Endothelial cell of umbilical vein (primary cell): ENCODE results near the gene KCNH6. TPM values are rescaled to one million over a fixed set of nuclear protein-coding genes. Genes with fewer than 3 reads are reported as not detected.

Experiments used
- BruUV-seq: library from RNA; stranded (reverse); fragments of 400-500 nt; replicated peaks from 2 replicates; lab custom pipeline; 2021; lab: Mats Ljungman, UMichigan
- CTCF ChIA-PET: fragments of 300-600, 350-600 bp; sonication (Branson Sonifier 250); formaldehyde crosslinking; loops from one replicate; lab custom pipeline; 2021; ENCODE audit warnings: antibody characterized with exemption, inconsistent platforms; lab: Charles Lee
- POLR2A ChIA-PET: fragments of 300-600, 350-600 bp; sonication (Branson Sonifier 250); formaldehyde crosslinking; loops from one replicate; lab custom pipeline; 2021; ENCODE audit warnings: antibody characterized with exemption, inconsistent platforms; lab: Charles Lee
- DNase-seq: peaks from one replicate; pipeline ENCODE4 v3.0.0-alpha.2; 2011; ENCODE audit warnings: low read depth, low spot score
- FAIRE-seq: peaks from 2 replicates; lab custom pipeline; 2011; peaks lifted over from hg19 to GRCh38; lab: Jason Lieb, UNC
- H2AFZ ChIP-seq: 2 replicates; pipeline ENCODE4 v1.6.0; 2012; ENCODE audit warnings: low read depth, low read length, control low read depth, inconsistent platforms
- H3K27ac ChIP-seq: 2 replicates; pipeline ENCODE4 v1.5.1; 2011; ENCODE audit warnings: low read depth, mild to moderate bottlenecking, control low read depth, low read length, moderate library complexity; ENCODE audit not compliant: insufficient read depth
- H3K27me3 ChIP-seq, 2 experiments: 2 replicates each; pipeline versions ENCODE4 v1.6.0 to v1.6.1; 2011; ENCODE audit warnings: low read length in 2 of 2, mixed read lengths in 1 of 2; ENCODE audit not compliant: control insufficient read depth in 2 of 2, insufficient read depth in 2 of 2
- H3K36me3 ChIP-seq, 2 experiments: 2 replicates in 1 of 2; 3 replicates in 1 of 2; pipeline ENCODE4 v1.5.1; 2011; ENCODE audit warnings: low read length in 2 of 2, mild to moderate bottlenecking in 1 of 2, moderate library complexity in 1 of 2; ENCODE audit not compliant: control insufficient read depth in 2 of 2, insufficient read depth in 2 of 2; ENCODE audit errors: extremely low read depth in 1 of 2
- H3K4me1 ChIP-seq: 3 replicates; pipeline ENCODE4 v1.5.1; 2011; ENCODE audit warnings: mild to moderate bottlenecking, low read length; ENCODE audit not compliant: control insufficient read depth, insufficient read depth; ENCODE audit errors: extremely low read depth
- H3K4me2 ChIP-seq: 2 replicates; pipeline ENCODE4 v1.6.1; 2011; ENCODE audit warnings: low read length, control low read depth, mixed read lengths; ENCODE audit not compliant: insufficient read depth
- H3K4me3 ChIP-seq, 3 experiments: fragments of 200-600 bp in 1 of 3; sonication (generic), shearing (Covaris generic) in 1 of 3; replicated peaks in 1 of 3; 2 replicates each; pipeline ENCODE4 v1.5.1; 2011 to 2016; ENCODE audit warnings: control low read depth in 3 of 3, low read length in 3 of 3, mild to moderate bottlenecking in 2 of 3, inconsistent platforms in 1 of 3, low read depth in 1 of 3, moderate library complexity in 1 of 3; ENCODE audit not compliant: insufficient read depth in 1 of 3
- H3K79me2 ChIP-seq: 2 replicates; pipeline ENCODE4 v1.6.0; 2012; ENCODE audit warnings: low read length, inconsistent platforms; ENCODE audit not compliant: control insufficient read depth, insufficient read depth
- H3K9ac ChIP-seq: replicated peaks from 2 replicates; pipeline ENCODE3; 2011; ENCODE audit warnings: low read length, control low read depth; ENCODE audit not compliant: insufficient read depth; ENCODE audit errors: extremely low read depth
- H3K9me1 ChIP-seq: replicated peaks from 3 replicates; pipeline ENCODE4 v1.6.0; 2011; ENCODE audit warnings: mild to moderate bottlenecking, low read length; ENCODE audit not compliant: control insufficient read depth, insufficient read depth; ENCODE audit errors: extremely low read depth
- H3K9me3 ChIP-seq: replicated peaks from 2 replicates; pipeline ENCODE4 v1.5.1; 2012; ENCODE audit warnings: low read length, inconsistent platforms; ENCODE audit not compliant: control insufficient read depth, insufficient read depth
- H4K20me1 ChIP-seq: replicated peaks from 2 replicates; pipeline ENCODE3; 2011; ENCODE audit warnings: mild to moderate bottlenecking, low read length; ENCODE audit not compliant: control insufficient read depth, insufficient read depth; ENCODE audit errors: extremely low read depth
- CTCF ChIP-seq, 2 donors: IDR thresholded peaks; 1 replicate in 1 of 2; 2 replicates in 1 of 2; pipeline ENCODE4 v1.5.1; 2011; ENCODE audit warnings: low read length in 2 of 2, mild to moderate bottlenecking in 2 of 2, moderate library complexity in 2 of 2, control low read depth in 1 of 2, inconsistent platforms in 1 of 2, low read depth in 1 of 2; ENCODE audit not compliant: insufficient read depth in 1 of 2; ENCODE audit errors: extremely low read depth in 1 of 2
- EZH2 ChIP-seq: IDR thresholded peaks from 2 replicates; pipeline ENCODE4 v1.6.1; 2012; ENCODE audit warnings: borderline replicate concordance, low read depth, mild to moderate bottlenecking, moderate library complexity, low read length, inconsistent platforms; ENCODE audit not compliant: severe bottlenecking
- FOS ChIP-seq: IDR thresholded peaks from 2 replicates; pipeline ENCODE4 v1.6.1; 2011; ENCODE audit warnings: mild to moderate bottlenecking, low read length, moderate library complexity, borderline replicate concordance; ENCODE audit not compliant: insufficient read depth
- GATA2 ChIP-seq: IDR thresholded peaks from 2 replicates; pipeline ENCODE4 v1.7.0; 2011; ENCODE audit warnings: low read depth, mild to moderate bottlenecking, moderate library complexity, mixed read lengths, low read length; ENCODE audit not compliant: insufficient read length, insufficient read depth
- JUN ChIP-seq: IDR thresholded peaks from 2 replicates; pipeline ENCODE4 v1.6.1; 2011; ENCODE audit warnings: borderline replicate concordance, low read depth; ENCODE audit not compliant: insufficient read length, insufficient read depth
- MAX ChIP-seq: IDR thresholded peaks from 2 replicates; pipeline ENCODE4 v1.6.1; 2011; ENCODE audit not compliant: insufficient read depth, insufficient read length
- MYC ChIP-seq: IDR thresholded peaks from one replicate; pipeline ENCODE4 v1.6.1; 2011; ENCODE audit warnings: mild to moderate bottlenecking, low read depth, low read length
- POLR2A ChIP-seq: IDR thresholded peaks from 2 replicates; pipeline ENCODE4 v1.6.1; 2012; ENCODE audit warnings: low read depth, mild to moderate bottlenecking, control low read depth, low read length
- POLR2AphosphoS5 ChIP-seq: IDR thresholded peaks from 2 replicates; pipeline ENCODE4 v1.6.1; 2012; ENCODE audit warnings: low read depth, mild to moderate bottlenecking, control low read depth, low read length, moderate library complexity; ENCODE audit not compliant: insufficient read depth
- dilution Hi-C: fragments of 300-500 bp; cut with MboI; formaldehyde crosslinking; loops from one replicate; pipeline ENCODE4 v1.15.0; 2019; ENCODE audit warnings: low sequenced_read_pairs; ENCODE audit not compliant: extremely low pct_ligation_motif_present
- intact Hi-C: fragments of 100-400 bp; cut with micrococcal nuclease; formaldehyde crosslinking; loops from one replicate; pipeline ENCODE4 v1.10.0; 2022
- polyA plus RNA-seq, 4 experiments: library from polyadenylated mRNA; depleted of rRNA in 3 of 4; stranded (reverse) in 3 of 4; unstranded in 1 of 4; fragments of >200 nt; gene quantifications; 2 replicates each; pipeline versions ENCODE4 v1.2.1 to v1.2.3, GENCODE V29; 2011 to 2012; ENCODE audit warnings: missing spikeins in 1 of 4
- total RNA-seq: library from RNA; stranded (reverse); gene quantifications from 2 replicates; pipeline ENCODE4 v1.2.3, GENCODE V29; 2021

The KCNH6 gene
- total and polyA plus RNA-seq, 2 donors (not counting 3 experiments of a cell fraction or from before 2014, with no cell fraction given), result 0.07 TPM; not detected in 1

- Histone ChIP-seq H3K4me1 (peaks cover 9% of the 10 kb centered on the region), H3K27ac (no peak overlapping the region), H3K9ac (no peak overlapping the region), H2AFZ (no peak overlapping the region), H3K4me3 (no peak overlapping the region), H3K9me1 (no peaks in the 10 kb centered on the region), H3K9me3 (no peaks in the 10 kb centered on the region), H3K79me2 (peaks cover 95% of the 10 kb centered on the region), H3K27me3 (no peaks in the 10 kb centered on the region), H4K20me1 (peaks cover 18% of the 10 kb centered on the region), H3K36me3 (no peaks in the 10 kb centered on the region), H3K4me2 (no peak overlapping the region)
- ChIA-PET CTCF (interaction anchor here (1.2 to 2.3 kb wide), 2 partner anchors 130 kb away, joined by 3 to 5 read pairs; no protein-coding TSS in a partner anchor), POLR2A (no interaction called here)
- DNase-seq (no peak), FAIRE-seq (no peak)
- intact Hi-C loops (no loop called here), dilution Hi-C loops (no loop called here)
- no peak for TF ChIP-seq MYC
- no peak for TF ChIP-seq MAX
- BruUV-seq, result no TSS peak
These were observed 32.5 kb downstream of the KCNH6 start for GRCh38 chr17:63555500-63556156.

DNA sequence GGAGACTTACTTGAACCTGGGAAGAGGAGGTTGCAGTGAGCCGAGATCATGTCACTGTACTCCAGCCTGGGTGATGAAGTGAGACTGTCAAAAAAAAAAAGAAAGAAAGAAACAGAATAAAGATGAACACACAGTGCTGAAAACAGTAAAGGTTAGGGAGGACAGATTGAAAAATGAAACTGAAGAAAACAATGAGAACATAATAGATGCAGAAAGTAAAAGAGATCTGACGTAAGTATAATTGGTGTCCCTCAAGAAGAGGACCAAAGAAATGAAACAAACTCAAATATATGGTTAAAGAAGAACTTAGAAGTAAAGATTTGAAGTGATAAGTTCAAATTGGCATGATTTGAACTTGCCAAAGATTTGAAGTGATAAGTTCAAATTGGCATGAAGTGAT, 34.3 kb downstream of the KCNH6 start:
- Histone ChIP-seq H3K4me1 (peaks cover 3% of the 10 kb centered on the region), H3K79me2 (peaks cover 95% of the 10 kb centered on the region), H3K27ac (no peak overlapping the region), H3K4me2 (no peak overlapping the region), H4K20me1 (peaks cover 21% of the 10 kb centered on the region), H3K9me1 (no peaks in the 10 kb centered on the region), H3K36me3 (no peaks in the 10 kb centered on the region), H2AFZ (no peak overlapping the region), H3K4me3 (no peak overlapping the region), H3K9me3 (no peaks in the 10 kb centered on the region), H3K9ac (no peak overlapping the region), H3K27me3 (no peaks in the 10 kb centered on the region)
- POLR2A ChIA-PET, result no interaction called here
- dilution Hi-C loops, result no loop called here
- TF ChIP-seq MAX (no peak), CTCF (IDR thresholded peaks at IDR 0.05; ENCODE audit: extremely low read depth in 1 of 2, insufficient read depth in 1 of 2, low read depth in 1 of 2, low read length in 2 of 2) (no peak), POLR2A (no peak), GATA2 (no peak), JUN (no peak), POLR2AphosphoS5 (no peak), MYC (no peak), EZH2 (no peak), FOS (no peak)
- no TSS peak for BruUV-seq
- FAIRE-seq, result no peak
- CTCF ChIA-PET, result interaction anchor here (2.3 kb wide), 1 partner anchor 132 kb away, joined by 5 read pairs; no protein-coding TSS in a partner anchor
- no peak for DNase-seq
- intact Hi-C loops, result no loop called here
